AG04450 (cell line): ENCODE measurements around the gene SLC37A1. TPM values are rescaled to one million over a fixed set of nuclear protein-coding genes. Genes with fewer than 3 reads are reported as not detected.
"Not testable (repeated sequence)": the region's sequence is repeated elsewhere in the genome, so short reads cannot be mapped to it uniquely, and the experiment has no call there.

Source experiments
- CTCF ChIA-PET: fragments of 300-600, 350-600 bp; formaldehyde crosslinking; extraction: SDS; loops from one replicate; lab custom pipeline; 2022; ENCODE audit warnings: antibody characterized with exemption, inconsistent platforms; lab: Charles Lee
- POLR2A ChIA-PET: fragments of 350-600 bp; formaldehyde crosslinking; extraction: SDS; loops from one replicate; lab custom pipeline; 2021; ENCODE audit warnings: antibody characterized with exemption, inconsistent platforms; lab: Yijun Ruan, JAX
- DNase-seq: peaks from one replicate; pipeline ENCODE4 v3.0.0-alpha.2; 2011; ENCODE audit warnings: low read depth, low spot score
- H3K27ac ChIP-seq: one replicate; pipeline ENCODE4 v1.5.1; 2012; ENCODE audit warnings: low read depth, low read length, control low read depth
- H3K27me3 ChIP-seq: one replicate; pipeline ENCODE4 v1.6.0; 2012; ENCODE audit warnings: low read length; ENCODE audit not compliant: control insufficient read depth, insufficient read depth
- H3K4me3 ChIP-seq: 2 replicates; pipeline ENCODE4 v1.5.1; 2011; ENCODE audit warnings: mild to moderate bottlenecking, low read depth, low read length, control low read depth
- H3K9me3 ChIP-seq: 2 replicates; pipeline ENCODE4 v1.5.1; 2012; ENCODE audit warnings: low read length; ENCODE audit not compliant: control insufficient read depth, insufficient read depth
- polyA plus RNA-seq: library from polyadenylated mRNA; depleted of rRNA; stranded (reverse); fragments of >200 nt; gene quantifications from 2 replicates; pipeline ENCODE4 v1.2.3, GENCODE V29; 2011
- TF ChIP-seq, protein P1 (sequence below): IDR thresholded peaks from 2 replicates; pipeline ENCODE4 v1.5.1; 2011; ENCODE audit warnings: low read depth, low read length, control low read depth, inconsistent platforms

The SLC37A1 gene
- polyA plus RNA-seq, 1 experiment = 0.05 TPM

GRCh38 chr21:42614396-42614795 lies 100.7 kb downstream of the SLC37A1 start:
- no peak overlapping the region for H3K4me3 ChIP-seq
- H3K27me3 ChIP-seq = no peaks in the 10 kb centered on the region
- DNase-seq = no peak
- H3K27ac ChIP-seq = no peak overlapping the region
- ChIA-PET POLR2A (no interaction called here), CTCF (no interaction called here)
- H3K9me3 ChIP-seq = peaks cover 16% of the 10 kb centered on the region; the same call in 1 of the 2 replicates
- TF ChIP-seq, protein P1, sequence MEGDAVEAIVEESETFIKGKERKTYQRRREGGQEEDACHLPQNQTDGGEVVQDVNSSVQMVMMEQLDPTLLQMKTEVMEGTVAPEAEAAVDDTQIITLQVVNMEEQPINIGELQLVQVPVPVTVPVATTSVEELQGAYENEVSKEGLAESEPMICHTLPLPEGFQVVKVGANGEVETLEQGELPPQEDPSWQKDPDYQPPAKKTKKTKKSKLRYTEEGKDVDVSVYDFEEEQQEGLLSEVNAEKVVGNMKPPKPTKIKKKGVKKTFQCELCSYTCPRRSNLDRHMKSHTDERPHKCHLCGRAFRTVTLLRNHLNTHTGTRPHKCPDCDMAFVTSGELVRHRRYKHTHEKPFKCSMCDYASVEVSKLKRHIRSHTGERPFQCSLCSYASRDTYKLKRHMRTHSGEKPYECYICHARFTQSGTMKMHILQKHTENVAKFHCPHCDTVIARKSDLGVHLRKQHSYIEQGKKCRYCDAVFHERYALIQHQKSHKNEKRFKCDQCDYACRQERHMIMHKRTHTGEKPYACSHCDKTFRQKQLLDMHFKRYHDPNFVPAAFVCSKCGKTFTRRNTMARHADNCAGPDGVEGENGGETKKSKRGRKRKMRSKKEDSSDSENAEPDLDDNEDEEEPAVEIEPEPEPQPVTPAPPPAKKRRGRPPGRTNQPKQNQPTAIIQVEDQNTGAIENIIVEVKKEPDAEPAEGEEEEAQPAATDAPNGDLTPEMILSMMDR = no peak

GRCh38 chr21:42614811-42615351 lies 101.2 kb downstream of the SLC37A1 start:
- ChIA-PET POLR2A (no interaction called here), CTCF (no interaction called here)
- no peak for DNase-seq
- Histone ChIP-seq H3K4me3 (no peak overlapping the region), H3K27ac (no peak overlapping the region), H3K9me3 (peaks cover 13% of the 10 kb centered on the region; the same call in 1 of the 2 replicates), H3K27me3 (no peaks in the 10 kb centered on the region)
- TF ChIP-seq, protein P1 = no peak

DNA sequence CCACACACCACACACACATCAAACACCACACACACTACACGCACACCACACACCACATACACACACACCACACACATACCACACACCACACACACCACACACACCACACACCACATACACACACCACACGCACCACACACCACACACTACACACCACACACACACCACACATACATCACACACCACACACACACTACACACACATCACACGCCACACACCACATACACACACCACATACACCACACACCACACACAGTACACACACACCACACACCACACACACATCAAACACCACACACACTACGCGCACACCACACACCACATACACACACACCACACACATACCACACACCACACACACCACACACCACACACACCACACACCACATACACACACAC lies 101.7 kb downstream of the SLC37A1 start:
- H3K27me3 ChIP-seq, H3K4me3 ChIP-seq, POLR2A ChIA-PET, CTCF ChIA-PET, H3K27ac ChIP-seq, DNase-seq: not testable (repeated sequence)
- peaks cover 13% of the 10 kb centered on the region; the same call in 1 of the 2 replicates for H3K9me3 ChIP-seq

- TF ChIP-seq, protein P1 = no peak
- ChIA-PET CTCF (no interaction called here), POLR2A (no interaction called here)
- H3K4me3 ChIP-seq = no peak overlapping the region
- H3K9me3 ChIP-seq = peaks cover 13% of the 10 kb centered on the region; the same call in 1 of the 2 replicates
- DNase-seq = no peak
- H3K27ac ChIP-seq = no peak overlapping the region
- H3K27me3 ChIP-seq = no peaks in the 10 kb centered on the region
Measured at GRCh38 chr21:42615924-42616323, 102.3 kb downstream of the SLC37A1 start.

DNA sequence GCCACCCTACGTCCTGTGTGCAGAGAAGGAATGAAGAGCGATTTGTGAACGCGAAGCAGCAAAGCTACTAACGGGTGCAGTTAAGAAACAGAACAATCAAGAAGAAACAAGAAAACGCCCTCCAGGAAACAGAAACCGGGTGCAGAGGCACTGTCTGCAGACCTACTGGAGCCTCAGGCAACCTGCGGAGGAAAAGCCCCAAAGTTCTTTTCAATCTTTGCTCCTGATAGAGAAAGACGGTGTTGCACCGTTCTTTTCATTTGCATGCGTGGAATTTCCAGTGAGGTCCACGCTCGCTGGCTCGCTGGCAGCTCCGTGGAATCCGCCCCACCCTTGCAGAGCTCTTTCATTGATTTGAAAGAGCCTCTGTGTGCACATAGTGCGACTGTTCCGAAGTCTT lies 102.8 kb downstream of the SLC37A1 start:
- Histone ChIP-seq H3K27ac (no peak overlapping the region), H3K4me3 (no peak overlapping the region), H3K27me3 (no peaks in the 10 kb centered on the region), H3K9me3 (peaks cover 13% of the 10 kb centered on the region; the same call in 1 of the 2 replicates)
- POLR2A ChIA-PET = no interaction called here
- TF ChIP-seq, protein P1 = no peak
- CTCF ChIA-PET = interaction anchor here (0.6 kb wide), 1 partner anchor 229 kb away, joined by 6 read pairs; no protein-coding TSS in a partner anchor
- no peak for DNase-seq
